Measurements from ENCODE around the gene PRAMEF1. TPM values are rescaled to one million over a fixed set of nuclear protein-coding genes. Genes with fewer than 3 reads are reported as not detected.
"Not testable (repeated sequence)": the region's sequence is repeated elsewhere in the genome, so short reads cannot be mapped to it uniquely, and the experiment has no call there.

The PRAMEF1 gene
- total RNA-seq (2014; rRNA removed) (not detected in 2 replicates), Bru-seq, nascent RNA (not detected), BruChase-seq, experiment 1, labeled RNA remaining after a 6-hour chase (not detected), BruChase-seq, experiment 2, labeled RNA remaining after a 2-hour chase (not detected)
- long read RNA-seq: 0 reads

- H3K4me2 ChIP-seq (ENCODE audit: low read length); H3K9me2 ChIP-seq (replicated peaks; ENCODE audit: low read length); CTCF ChIA-PET; H4K20me1 ChIP-seq (ENCODE audit: low read length); POLR2A ChIA-PET (ENCODE audit: unreplicated experiment); H3K27ac ChIP-seq (ENCODE audit: low read length); H3K9ac ChIP-seq (ENCODE audit: low read length); H3K36me3 ChIP-seq (ENCODE audit: low read depth, low read length); intact Hi-C loops (cut with micrococcal nuclease); ATAC-seq; H3K4me3 ChIP-seq (ENCODE audit: low read length); H3K79me2 ChIP-seq (ENCODE audit: low read length); H3F3A ChIP-seq (ENCODE audit: low read length, unreplicated experiment); H3K27me3 ChIP-seq (ENCODE audit: low read length); H3K9me3 ChIP-seq (ENCODE audit: low read length); DNase-seq; H3K4me1 ChIP-seq (ENCODE audit: insufficient read depth, low read length); H2AFZ ChIP-seq (ENCODE audit: low read length); BruUV-seq (replicated peaks): not testable (repeated sequence)
Measured at GRCh38 chr1:12791097-12791496, at the start of gene PRAMEF1. Gene PRAMEF1, plus strand, starts transcription at chr1:12791397. Its CDS starts 1,831 bp downstream, at chr1:12793228.

GRCh38 chr1:12741946-12742345 is 49.3 kb upstream of the PRAMEF1 start:
- POLR2A ChIA-PET (ENCODE audit: unreplicated experiment): no interaction called here
- intact Hi-C loops (cut with micrococcal nuclease): no loop called here
- DNase-seq: no peak

GRCh38 chr1:12745126-12745991 is 45.8 kb upstream of the PRAMEF1 start:
- DNase-seq (no peak), ATAC-seq (no peak)
- Histone ChIP-seq H3K4me3 (ENCODE audit: low read length) (no peak overlapping the region), H4K20me1 (ENCODE audit: low read length) (no peaks in the 10 kb centered on the region), H3K27me3 (ENCODE audit: low read length) (peaks cover 29% of the 10 kb centered on the region), H3K9me3 (ENCODE audit: low read length) (0 out of 2 replicates have a peak, but pooled peaks cover 5% of the 10 kb centered on the region), H3K9me2 (replicated peaks; ENCODE audit: low read length) (no peaks in the 10 kb centered on the region), H3K4me2 (ENCODE audit: low read length) (no peak overlapping the region), H2AFZ (ENCODE audit: low read length) (no peak overlapping the region), H3K4me1 (ENCODE audit: insufficient read depth, low read length) (no peaks in the 10 kb centered on the region), H3K9ac (ENCODE audit: low read length) (no peak overlapping the region), H3K36me3 (ENCODE audit: low read depth, low read length) (no peaks in the 10 kb centered on the region), H3F3A (ENCODE audit: low read length, unreplicated experiment) (no peaks in the 10 kb centered on the region), H3K27ac (ENCODE audit: low read length) (no peak overlapping the region), H3K79me2 (ENCODE audit: low read length) (no peaks in the 10 kb centered on the region)
- CTCF ChIA-PET: no interaction called here
- TF ChIP-seq CTCF (conservative IDR thresholded peaks at IDR 0.05; ENCODE audit: low read depth, low read length) (no peak), EZH2phosphoT487 (IDR thresholded peaks at IDR 0.05; ENCODE audit: borderline replicate concordance, low read length) (no peak), EZH2 (IDR thresholded peaks at IDR 0.05; ENCODE audit: low read length, unreplicated experiment) (no peak)
- POLR2A ChIA-PET (ENCODE audit: unreplicated experiment): no interaction called here
- no TSS peak for BruUV-seq (replicated peaks)
- intact Hi-C loops (cut with micrococcal nuclease): no loop called here

More at GRCh38 chr1:12741946-12742345, 49.3 kb upstream of the PRAMEF1 start:
- CTCF ChIA-PET: no interaction called here
- Histone ChIP-seq H3K79me2 (ENCODE audit: low read length) (no peaks in the 10 kb centered on the region), H3K4me1 (ENCODE audit: insufficient read depth, low read length) (no peaks in the 10 kb centered on the region), H3K27me3 (ENCODE audit: low read length) (peaks cover 35% of the 10 kb centered on the region), H3K9me2 (replicated peaks; ENCODE audit: low read length) (no peaks in the 10 kb centered on the region), H2AFZ (ENCODE audit: low read length) (no peak overlapping the region), H4K20me1 (ENCODE audit: low read length) (no peaks in the 10 kb centered on the region), H3F3A (ENCODE audit: low read length, unreplicated experiment) (no peaks in the 10 kb centered on the region), H3K4me2 (ENCODE audit: low read length) (no peak overlapping the region), H3K4me3 (ENCODE audit: low read length) (no peak overlapping the region), H3K36me3 (ENCODE audit: low read depth, low read length) (no peaks in the 10 kb centered on the region), H3K9ac (ENCODE audit: low read length) (no peak overlapping the region), H3K9me3 (ENCODE audit: low read length) (no peaks in the 10 kb centered on the region), H3K27ac (ENCODE audit: low read length) (no peak overlapping the region)
- no TSS peak for BruUV-seq (replicated peaks)
- no peak for TF ChIP-seq EZH2 (IDR thresholded peaks at IDR 0.05; ENCODE audit: low read length, unreplicated experiment)
- no peak for TF ChIP-seq EZH2phosphoT487 (IDR thresholded peaks at IDR 0.05; ENCODE audit: borderline replicate concordance, low read length)
- no peak for TF ChIP-seq CTCF (conservative IDR thresholded peaks at IDR 0.05; ENCODE audit: low read depth, low read length)
- no peak for ATAC-seq
